NCI-H146 (cell line): ENCODE results near the gene GNPAT.

ENCODE experiments used
- DNase-seq: peaks from one replicate; lab custom pipeline; 2025; lab: John Stamatoyannopoulos, UW

GNPAT gene

GRCh38 chr1:231213831-231214573, 27.0 kb upstream of the GNPAT start:
- no peak for DNase-seq

- no peak for DNase-seq
These were observed 25.9 kb upstream of the GNPAT start for GRCh38 chr1:231214918-231215680.

GRCh38 chr1:231215681-231216385, 25.2 kb upstream of the GNPAT start:
- DNase-seq, result no peak

GRCh38 chr1:231216498-231216897, 24.5 kb upstream of the GNPAT start:
- DNase-seq, result peak; percentile 11

- DNase-seq, result no peak
These were observed 24.0 kb upstream of the GNPAT start for GRCh38 chr1:231217056-231217455.

GRCh38 chr1:231218078-231218477, 22.9 kb upstream of the GNPAT start:
- DNase-seq, result no peak

- no peak for DNase-seq
These were observed 21.3 kb upstream of the GNPAT start for GRCh38 chr1:231219422-231220401.

GRCh38 chr1:231220801-231221200, 20.2 kb upstream of the GNPAT start:
- no peak for DNase-seq

GRCh38 chr1:231226156-231226555, 14.9 kb upstream of the GNPAT start:
- DNase-seq, result no peak

- DNase-seq, result no peak
These were observed 9.5 kb upstream of the GNPAT start for GRCh38 chr1:231231511-231231910.

- DNase-seq, result no peak
These were observed 7.9 kb upstream of the GNPAT start for GRCh38 chr1:231232870-231233734.

GRCh38 chr1:231233735-231234417, 7.1 kb upstream of the GNPAT start:
- DNase-seq, result no peak

GRCh38 chr1:231234506-231234905, 6.5 kb upstream of the GNPAT start:
- no peak for DNase-seq

- no peak for DNase-seq
These were observed 5.3 kb upstream of the GNPAT start for GRCh38 chr1:231235526-231236207.

- no peak for DNase-seq
These were observed 4.8 kb upstream of the GNPAT start for GRCh38 chr1:231236208-231236591.

GRCh38 chr1:231236938-231237337, 4.1 kb upstream of the GNPAT start:
- DNase-seq, result no peak

GRCh38 chr1:231238298-231238697, 2.7 kb upstream of the GNPAT start:
- DNase-seq, result no peak

GRCh38 chr1:231240531-231240882, 505 bp upstream of the GNPAT start:
- DNase-seq, result no peak

- DNase-seq, result peak; percentile 35
These were observed 738 bp downstream of the GNPAT start for GRCh38 chr1:231241750-231242149.
